SK-N-SH (cell line): ENCODE data around the gene SLC30A10. TPM values are rescaled to one million over a fixed set of nuclear protein-coding genes. Genes with fewer than 3 reads are reported as not detected.

ENCODE experiments used
- CTCF ChIA-PET: fragments of 300-600, 350-600 bp; formaldehyde crosslinking; extraction: SDS; loops from one replicate; lab custom pipeline; 2021; lab: Yijun Ruan, JAX
- POLR2A ChIA-PET: fragments of 350-600 bp; sonication (Branson Sonifier 250); formaldehyde crosslinking; extraction: SDS; loops from one replicate; lab custom pipeline; 2020; ENCODE audit warnings: antibody characterized with exemption, inconsistent platforms; lab: Yijun Ruan, JAX
- DNase-seq: peaks from one replicate; pipeline ENCODE4 v3.0.0; 2012
- H2AFZ ChIP-seq: fragments of 200-600 bp; sonication (generic); 2 replicates; pipeline ENCODE4 v1.8.1; 2016; ENCODE audit warnings: antibody characterized with exemption, mild to moderate bottlenecking, low read depth
- H3F3A ChIP-seq: fragments of 200-600 bp; sonication (generic); replicated peaks from 2 replicates; pipeline ENCODE3; 2016; ENCODE audit warnings: antibody characterized with exemption, mild to moderate bottlenecking; ENCODE audit not compliant: insufficient read depth
- H3K27ac ChIP-seq, 2 experiments: fragments of 200-500 bp in 1 of 2; fragments of 200-600 bp in 1 of 2; sonication (Bioruptor generic) in 1 of 2; sonication (generic), shearing (Covaris generic) in 1 of 2; 2 replicates each; pipeline versions ENCODE4 v1.5.1 to v1.6.1; 2014 to 2016; ENCODE audit warnings: low read depth in 2 of 2, inconsistent platforms in 1 of 2, low read length in 1 of 2, mild to moderate bottlenecking in 1 of 2, mixed read lengths in 1 of 2
- H3K27me3 ChIP-seq: fragments of 200-600 bp; sonication (generic), shearing (Covaris generic); 2 replicates; pipeline ENCODE4 v1.6.1; 2016; ENCODE audit warnings: mixed run types; ENCODE audit not compliant: insufficient read depth
- H3K36me3 ChIP-seq, 2 experiments: fragments of 200-500 bp in 1 of 2; fragments of 200-600 bp in 1 of 2; sonication (Bioruptor generic) in 1 of 2; sonication (generic) in 1 of 2; replicated peaks in 1 of 2; 2 replicates each; pipeline versions ENCODE3 to v1.5.1; 2014 to 2016; ENCODE audit warnings: low read length in 1 of 2, mild to moderate bottlenecking in 1 of 2; ENCODE audit not compliant: insufficient read depth in 2 of 2, control insufficient read depth in 1 of 2
- H3K4me1 ChIP-seq, 2 experiments: fragments of 200-500 bp in 1 of 2; fragments of 200-600 bp in 1 of 2; sonication (Bioruptor generic) in 1 of 2; sonication (generic), shearing (Covaris generic) in 1 of 2; 2 replicates each; pipeline versions ENCODE4 v1.5.1 to v1.6.1; 2014 to 2016; ENCODE audit warnings: low read depth in 1 of 2, low read length in 1 of 2, mixed run types in 1 of 2; ENCODE audit not compliant: insufficient read depth in 2 of 2, control insufficient read depth in 1 of 2
- H3K4me2 ChIP-seq: fragments of 200-600 bp; sonication (generic), shearing (Covaris generic); 2 replicates; pipeline ENCODE4 v1.6.1; 2017; ENCODE audit warnings: mixed run types
- H3K4me3 ChIP-seq, 2 experiments: fragments of 200-500 bp in 1 of 2; fragments of 200-600 bp in 1 of 2; sonication (Bioruptor generic) in 1 of 2; sonication (generic), shearing (Covaris generic) in 1 of 2; 2 replicates each; pipeline versions ENCODE4 v1.5.1 to v1.8.1; 2014 to 2016; ENCODE audit warnings: low read depth in 2 of 2, inconsistent platforms in 1 of 2, low read length in 1 of 2, mild to moderate bottlenecking in 1 of 2, mixed read lengths in 1 of 2, moderate library complexity in 1 of 2
- H3K79me2 ChIP-seq: fragments of 200-600 bp; sonication (generic); 2 replicates; pipeline ENCODE4 v1.8.1; 2017; ENCODE audit warnings: mild to moderate bottlenecking; ENCODE audit not compliant: insufficient read depth
- H3K9ac ChIP-seq: fragments of 200-600 bp; sonication (generic); 2 replicates; pipeline ENCODE4 v1.6.1; 2017; ENCODE audit warnings: mixed run types
- H3K9me2 ChIP-seq: fragments of 200-600 bp; sonication (generic); 2 replicates; pipeline ENCODE4 v1.6.1; 2017; ENCODE audit warnings: mixed run types
- H3K9me3 ChIP-seq: fragments of 200-600 bp; sonication (generic); 2 replicates; pipeline ENCODE4 v1.6.1; 2017; ENCODE audit warnings: mixed run types, mild to moderate bottlenecking, moderate library complexity
- H4K20me1 ChIP-seq: fragments of 200-600 bp; sonication (generic); 2 replicates; pipeline ENCODE4 v1.6.1; 2017; ENCODE audit warnings: mild to moderate bottlenecking, mixed run types; ENCODE audit not compliant: insufficient read depth
- CHD2 ChIP-seq: fragments of 150-350 bp; IDR thresholded peaks from 2 replicates; pipeline ENCODE4 v1.6.1; 2018; ENCODE audit warnings: low read length; ENCODE audit not compliant: partially characterized antibody
- ELF1 ChIP-seq: IDR thresholded peaks from 2 replicates; pipeline ENCODE4 v1.4.0; 2012
- EP300 ChIP-seq, 2 experiments: IDR thresholded peaks; 2 replicates each; pipeline versions ENCODE4 v1.4.0 to v1.6.1; 2012; ENCODE audit warnings: borderline replicate concordance in 1 of 2, low read depth in 1 of 2, low read length in 1 of 2
- EZH2phosphoT487 ChIP-seq: fragments of 200-600 bp; sonication (generic); IDR thresholded peaks from 2 replicates; pipeline ENCODE4 v1.6.1; 2017; ENCODE audit warnings: low read depth, mixed run types, mild to moderate bottlenecking, antibody characterized with exemption, moderate library complexity, borderline replicate concordance
- FOSL2 ChIP-seq: IDR thresholded peaks from 2 replicates; pipeline ENCODE4 v1.4.0; 2012; ENCODE audit warnings: low read depth, mild to moderate bottlenecking, moderate library complexity, borderline replicate concordance
- JUND ChIP-seq: IDR thresholded peaks from 2 replicates; pipeline ENCODE4 v1.4.0; 2012
- MAX ChIP-seq: IDR thresholded peaks from 2 replicates; pipeline ENCODE4 v1.4.0; 2012; ENCODE audit warnings: low read depth
- MEF2A ChIP-seq: IDR thresholded peaks from 2 replicates; pipeline ENCODE4 v1.4.0; 2012; ENCODE audit warnings: low read depth, borderline replicate concordance
- PBX3 ChIP-seq: IDR thresholded peaks from 2 replicates; pipeline ENCODE4; 2012
- POLR2AphosphoS5 ChIP-seq: IDR thresholded peaks from 2 replicates; pipeline ENCODE4 v1.6.1; 2012; ENCODE audit warnings: low read depth, low read length
- RCOR1 ChIP-seq: fragments of 150-350 bp; IDR thresholded peaks from 2 replicates; pipeline ENCODE4 v1.6.1; 2017; ENCODE audit warnings: antibody characterized with exemption, low read length
- SIN3A ChIP-seq: IDR thresholded peaks from 2 replicates; pipeline ENCODE4 v1.6.1; 2012; ENCODE audit warnings: low read depth, mild to moderate bottlenecking, low read length, moderate library complexity, borderline replicate concordance
- SMC3 ChIP-seq: IDR thresholded peaks from 2 replicates; pipeline ENCODE4 v1.6.1; 2012; ENCODE audit warnings: low read depth, low read length, improper control_type of control experiment
- TCF12 ChIP-seq: IDR thresholded peaks from 2 replicates; pipeline ENCODE4 v1.4.0; 2012
- TEAD4 ChIP-seq: IDR thresholded peaks from 2 replicates; pipeline ENCODE4 v1.4.0; 2012; ENCODE audit warnings: mild to moderate bottlenecking, borderline replicate concordance; ENCODE audit not compliant: insufficient read depth
- WGBS: methylation state at CpG from one replicate; pipeline ENCODE4 v1.1.6; 2017; ENCODE audit warnings: low lambda C conversion rate; 5-methylcytosine and 5-hydroxymethylcytosine counted together
- polyA plus RNA-seq, 3 experiments: library from polyadenylated mRNA; depleted of rRNA; stranded (reverse); fragments of >200 nt; gene quantifications; 2 replicates each; pipeline ENCODE4 v1.2.3, GENCODE V29; 2012
- TF ChIP-seq, protein P1 (sequence below): fragments of 150-350 bp; IDR thresholded peaks from 2 replicates; pipeline ENCODE4 v1.6.1; 2017; ENCODE audit warnings: antibody characterized with exemption, low read length, low read depth, borderline replicate concordance
- TF ChIP-seq, protein P2 (sequence below): IDR thresholded peaks from 2 replicates; pipeline ENCODE4 v1.4.0; 2012; ENCODE audit warnings: low read depth, borderline replicate concordance

Gene SLC30A10
- polyA plus RNA-seq, 1 of the 3 experiments (the other 2 are of a cell fraction) = 0.02 TPM

GRCh38 chr1:219900201-219900600 lies 28.2 kb downstream of the SLC30A10 start:
- H3K4me1 ChIP-seq = no peaks in the 10 kb centered on the region
- no peaks in the 10 kb centered on the region for H3F3A ChIP-seq
- H3K4me2 ChIP-seq = no peak overlapping the region
- H3K27ac ChIP-seq = no peak overlapping the region
- no peaks in the 10 kb centered on the region for H3K9me3 ChIP-seq
- TF ChIP-seq TEAD4 (no peak), CHD2 (no peak), RCOR1 (no peak)
- TF ChIP-seq, protein P1, sequence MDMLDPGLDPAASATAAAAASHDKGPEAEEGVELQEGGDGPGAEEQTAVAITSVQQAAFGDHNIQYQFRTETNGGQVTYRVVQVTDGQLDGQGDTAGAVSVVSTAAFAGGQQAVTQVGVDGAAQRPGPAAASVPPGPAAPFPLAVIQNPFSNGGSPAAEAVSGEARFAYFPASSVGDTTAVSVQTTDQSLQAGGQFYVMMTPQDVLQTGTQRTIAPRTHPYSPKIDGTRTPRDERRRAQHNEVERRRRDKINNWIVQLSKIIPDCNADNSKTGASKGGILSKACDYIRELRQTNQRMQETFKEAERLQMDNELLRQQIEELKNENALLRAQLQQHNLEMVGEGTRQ = no peak
- H3K36me3 ChIP-seq = no peaks in the 10 kb centered on the region
- POLR2A ChIA-PET = no interaction called here
- 0 out of 2 replicates have a peak, but pooled peaks cover 7% of the 10 kb centered on the region for H3K27me3 ChIP-seq
- no peak overlapping the region for H3K4me3 ChIP-seq
- no peak overlapping the region for H2AFZ ChIP-seq
- no peaks in the 10 kb centered on the region for H3K79me2 ChIP-seq
- no peaks in the 10 kb centered on the region for H3K9me2 ChIP-seq
- no peaks in the 10 kb centered on the region for H4K20me1 ChIP-seq
- H3K9ac ChIP-seq = no peak overlapping the region
- no peak for DNase-seq
- CTCF ChIA-PET = interaction anchor here (0.6 kb wide), 1 partner anchor 91 kb away, joined by 3 read pairs; no protein-coding TSS in a partner anchor
- 13% methylated on average over 1 of the region's 1 CpG for WGBS

DNA sequence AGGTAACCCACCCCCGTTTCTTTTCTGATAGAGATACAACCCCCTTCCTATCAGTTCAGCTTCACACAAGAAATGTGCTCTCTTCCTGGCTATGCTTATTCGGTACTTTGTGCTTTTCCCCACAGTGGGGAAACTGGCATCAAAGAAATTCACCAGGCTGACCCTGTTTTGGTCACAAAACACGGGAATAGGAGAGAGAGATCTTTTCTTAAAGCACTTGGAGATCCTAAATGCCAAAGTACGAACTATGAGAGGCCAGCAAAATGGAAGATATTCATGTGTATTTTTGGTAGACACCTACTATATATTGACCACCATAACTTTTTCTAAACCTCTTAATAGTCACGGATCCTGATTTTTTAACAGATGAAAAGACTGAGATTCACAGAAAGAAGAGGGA lies 30.0 kb downstream of the SLC30A10 start:
- TF ChIP-seq EP300 (IDR thresholded peaks at IDR 0.05; ENCODE audit: borderline replicate concordance in 1 of 2, low read depth in 1 of 2, low read length in 1 of 2) (no peak), TEAD4 (no peak), SIN3A (no peak), PBX3 (no peak), POLR2AphosphoS5 (no peak), MAX (no peak), TCF12 (no peak), ELF1 (no peak), FOSL2 (no peak), SMC3 (no peak), MEF2A (no peak), EZH2phosphoT487 (no peak), JUND (no peak), CHD2 (no peak)
- TF ChIP-seq, protein P2, sequence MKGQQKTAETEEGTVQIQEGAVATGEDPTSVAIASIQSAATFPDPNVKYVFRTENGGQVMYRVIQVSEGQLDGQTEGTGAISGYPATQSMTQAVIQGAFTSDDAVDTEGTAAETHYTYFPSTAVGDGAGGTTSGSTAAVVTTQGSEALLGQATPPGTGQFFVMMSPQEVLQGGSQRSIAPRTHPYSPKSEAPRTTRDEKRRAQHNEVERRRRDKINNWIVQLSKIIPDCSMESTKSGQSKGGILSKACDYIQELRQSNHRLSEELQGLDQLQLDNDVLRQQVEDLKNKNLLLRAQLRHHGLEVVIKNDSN = no peak
- TF ChIP-seq, protein P1 = no peak
- ChIA-PET POLR2A (no interaction called here), CTCF (no interaction called here)
- H3K9me2 ChIP-seq = no peaks in the 10 kb centered on the region
- no peaks in the 10 kb centered on the region for H3K4me1 ChIP-seq
- no peaks in the 10 kb centered on the region for H3K79me2 ChIP-seq
- WGBS = 47% methylated on average over 5 of the region's 5 CpGs
- no peak overlapping the region for H2AFZ ChIP-seq
- no peak overlapping the region for H3K9ac ChIP-seq
- no peak overlapping the region for H3K4me2 ChIP-seq
- no peaks in the 10 kb centered on the region for H3K9me3 ChIP-seq
- no peaks in the 10 kb centered on the region for H3F3A ChIP-seq
- no peak for DNase-seq
- H3K27ac ChIP-seq = no peak overlapping the region
- H3K36me3 ChIP-seq = no peaks in the 10 kb centered on the region
- H3K4me3 ChIP-seq = no peak overlapping the region
- no peaks in the 10 kb centered on the region for H4K20me1 ChIP-seq
- H3K27me3 ChIP-seq = 0 out of 2 replicates have a peak, but pooled peaks cover 7% of the 10 kb centered on the region
